ENCODE results near the gene CEP131.

Gene CEP131

GRCh38 chr17:81188491-81188840 lies 34.3 kb downstream of the CEP131 start:
- no peak for TF ChIP-seq CTCF (IDR thresholded peaks at IDR 0.05; ENCODE audit: low read depth, low read length, missing control alignments)

GRCh38 chr17:81187586-81188490 lies 34.9 kb downstream of the CEP131 start:
- TF ChIP-seq CTCF (IDR thresholded peaks at IDR 0.05; ENCODE audit: low read depth, low read length, missing control alignments), result no peak
- no peak for DNase-seq (ENCODE audit: low read depth)
- no peak overlapping the region for H3K4me3 ChIP-seq (ENCODE audit: low read depth, low read length)

More at GRCh38 chr17:81188491-81188840, 34.3 kb downstream of the CEP131 start:
- no peak overlapping the region for H3K4me3 ChIP-seq (ENCODE audit: low read depth, low read length)
- no peak for DNase-seq (ENCODE audit: low read depth)

- no peak for TF ChIP-seq CTCF (IDR thresholded peaks at IDR 0.05; ENCODE audit: low read depth, low read length, missing control alignments)
- H3K4me3 ChIP-seq (ENCODE audit: low read depth, low read length), result no peak overlapping the region
Observed at GRCh38 chr17:81187120-81187519, 35.6 kb downstream of the CEP131 start.

GRCh38 chr17:81186203-81186602 lies 36.6 kb downstream of the CEP131 start:
- DNase-seq (ENCODE audit: low read depth), result no peak
- TF ChIP-seq CTCF (IDR thresholded peaks at IDR 0.05; ENCODE audit: low read depth, low read length, missing control alignments), result no peak
- H3K4me3 ChIP-seq (ENCODE audit: low read depth, low read length), result no peak overlapping the region

More at GRCh38 chr17:81187120-81187519, 35.6 kb downstream of the CEP131 start:
- no peak for DNase-seq (ENCODE audit: low read depth)

- DNase-seq (ENCODE audit: low read depth), result no peak
- no peak overlapping the region for H3K4me3 ChIP-seq (ENCODE audit: low read depth, low read length)
- TF ChIP-seq CTCF (IDR thresholded peaks at IDR 0.05; ENCODE audit: low read depth, low read length, missing control alignments), result no peak
Observed at GRCh38 chr17:81184555-81184954, 38.2 kb downstream of the CEP131 start.

GRCh38 chr17:81183807-81184206 lies 39.0 kb downstream of the CEP131 start:
- H3K4me3 ChIP-seq (ENCODE audit: low read depth, low read length), result no peak overlapping the region
- TF ChIP-seq CTCF (IDR thresholded peaks at IDR 0.05; ENCODE audit: low read depth, low read length, missing control alignments), result no peak
- no peak for DNase-seq (ENCODE audit: low read depth)

GRCh38 chr17:81183316-81183715 lies 39.4 kb downstream of the CEP131 start:
- no peak overlapping the region for H3K4me3 ChIP-seq (ENCODE audit: low read depth, low read length)
- no peak for TF ChIP-seq CTCF (IDR thresholded peaks at IDR 0.05; ENCODE audit: low read depth, low read length, missing control alignments)
- DNase-seq (ENCODE audit: low read depth), result no peak

Data from GM12864 (cell line).